OCI-LY1 (cell line): ENCODE data around the gene PRPF18.

Source experiments
- H2AFZ ChIP-seq: fragments of 200-600 bp; sonication (generic), shearing (Covaris generic); 2 replicates; pipeline ENCODE4 v1.6.0; 2014; ENCODE audit warnings: antibody characterized with exemption, mild to moderate bottlenecking, low read length
- H3F3A ChIP-seq: fragments of 200-600 bp; sonication (generic), shearing (Covaris generic); 2 replicates; pipeline ENCODE4 v1.6.0; 2014; ENCODE audit warnings: mild to moderate bottlenecking, antibody characterized with exemption, low read length, moderate library complexity; ENCODE audit not compliant: insufficient read depth
- H3K27ac ChIP-seq: fragments of 200-600 bp; sonication (generic); 2 replicates; pipeline ENCODE4 v1.5.1; 2014; ENCODE audit warnings: low read length, mixed run types, mild to moderate bottlenecking, low read depth; ENCODE audit not compliant: poor library complexity, severe bottlenecking
- H3K27me3 ChIP-seq: fragments of 200-600 bp; sonication (generic); 2 replicates; pipeline ENCODE4 v1.6.0; 2014; ENCODE audit warnings: antibody characterized with exemption, mild to moderate bottlenecking, low read length, moderate library complexity; ENCODE audit not compliant: insufficient read depth
- H3K36me3 ChIP-seq: fragments of 200-600 bp; sonication (generic); 2 replicates; pipeline ENCODE4 v1.6.1; 2014; ENCODE audit warnings: mild to moderate bottlenecking, antibody characterized with exemption, low read length, moderate library complexity, mixed read lengths; ENCODE audit not compliant: insufficient read depth
- H3K4me1 ChIP-seq: fragments of 200-600 bp; sonication (generic); 2 replicates; pipeline ENCODE4 v1.5.1; 2014; ENCODE audit warnings: mild to moderate bottlenecking, low read length, moderate library complexity; ENCODE audit not compliant: insufficient read depth, severe bottlenecking
- H3K4me2 ChIP-seq: fragments of 200-600 bp; sonication (generic), shearing (Covaris generic); 2 replicates; pipeline ENCODE4 v1.6.1; 2014; ENCODE audit warnings: low read length
- H3K4me3 ChIP-seq: fragments of 200-600 bp; sonication (generic); 2 replicates; pipeline ENCODE4 v1.5.1; 2014; ENCODE audit warnings: low read length, low read depth, mild to moderate bottlenecking, mixed read lengths; ENCODE audit not compliant: poor library complexity, severe bottlenecking
- H3K79me2 ChIP-seq: fragments of 200-600 bp; shearing (Covaris generic); 2 replicates; pipeline ENCODE4 v1.6.1; 2016; ENCODE audit warnings: mixed run types, low read length, mixed read lengths; ENCODE audit not compliant: insufficient read depth
- H3K9ac ChIP-seq: fragments of 200-600 bp; sonication (generic), shearing (Covaris generic); 2 replicates; pipeline ENCODE4 v1.6.1; 2014; ENCODE audit warnings: mild to moderate bottlenecking, low read length, mixed read lengths
- H3K9me2 ChIP-seq: fragments of 200-600 bp; sonication (generic), shearing (Covaris generic); 2 replicates; pipeline ENCODE4 v1.6.1; 2014; ENCODE audit warnings: low read depth, mild to moderate bottlenecking, low read length, mixed read lengths
- H3K9me3 ChIP-seq: fragments of 200-600 bp; shearing (Covaris generic); 2 replicates; pipeline ENCODE4 v1.6.1; 2014; ENCODE audit warnings: low read length, mixed read lengths
- H4K20me1 ChIP-seq: fragments of 200-600 bp; sonication (generic), shearing (Covaris generic); 2 replicates; pipeline ENCODE4 v1.6.0; 2016; ENCODE audit warnings: mild to moderate bottlenecking, low read length; ENCODE audit not compliant: insufficient read depth
- EZH2 ChIP-seq: fragments of 200-600 bp; sonication (generic), shearing (Covaris generic); IDR thresholded peaks from 2 replicates; pipeline ENCODE4 v1.8.0; 2017; ENCODE audit warnings: borderline replicate concordance, mixed run types, mild to moderate bottlenecking, antibody characterized with exemption, low read length, moderate library complexity, mixed read lengths
- TF ChIP-seq, protein P1 (sequence below): fragments of 200-600 bp; sonication (generic), shearing (Covaris generic); IDR thresholded peaks from 2 replicates; pipeline ENCODE4 v1.5.1; 2017; ENCODE audit warnings: mild to moderate bottlenecking, antibody characterized with exemption, low read length, moderate library complexity, mixed read lengths

PRPF18 gene

DNA sequence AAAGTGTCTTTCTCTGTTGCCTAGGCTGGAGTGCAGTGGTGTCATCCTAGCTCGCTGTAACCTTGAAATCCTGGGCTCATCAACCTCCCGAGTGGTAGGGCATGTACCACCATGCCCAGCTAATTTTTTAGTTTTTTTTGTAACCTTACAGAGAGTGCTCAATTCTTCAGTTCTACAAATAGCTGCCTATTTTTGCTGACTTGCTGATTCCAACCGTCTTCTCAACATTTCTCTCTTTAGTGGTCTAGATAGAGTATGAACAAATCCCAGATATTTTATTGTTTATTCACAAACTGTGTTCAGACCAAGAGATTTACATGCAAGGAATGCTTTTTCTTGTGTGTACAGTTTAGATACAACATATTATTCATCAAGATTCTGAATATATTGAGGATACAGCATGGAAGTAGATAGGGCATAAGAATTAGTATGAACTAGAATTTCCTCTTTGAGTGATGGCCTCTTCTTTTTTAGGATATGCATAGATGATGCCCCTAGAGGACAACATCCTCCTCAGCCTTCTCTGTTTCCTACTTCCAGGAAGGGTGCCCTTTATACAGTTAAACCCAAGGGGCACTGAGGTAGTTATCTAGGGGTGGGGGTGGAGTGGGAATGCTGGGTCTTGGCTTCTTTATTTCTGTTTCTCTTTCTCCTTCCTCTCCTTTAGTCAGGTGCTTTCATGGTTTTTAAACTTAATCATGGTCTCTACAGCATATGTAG lies 26.0 kb downstream of the PRPF18 start:
- H3K9ac ChIP-seq, result no peak overlapping the region
- no peak overlapping the region for H3K4me2 ChIP-seq
- no peaks in the 10 kb centered on the region for H3K79me2 ChIP-seq
- no peaks in the 10 kb centered on the region for H3K9me3 ChIP-seq
- no peak overlapping the region for H2AFZ ChIP-seq
- TF ChIP-seq, protein P1, sequence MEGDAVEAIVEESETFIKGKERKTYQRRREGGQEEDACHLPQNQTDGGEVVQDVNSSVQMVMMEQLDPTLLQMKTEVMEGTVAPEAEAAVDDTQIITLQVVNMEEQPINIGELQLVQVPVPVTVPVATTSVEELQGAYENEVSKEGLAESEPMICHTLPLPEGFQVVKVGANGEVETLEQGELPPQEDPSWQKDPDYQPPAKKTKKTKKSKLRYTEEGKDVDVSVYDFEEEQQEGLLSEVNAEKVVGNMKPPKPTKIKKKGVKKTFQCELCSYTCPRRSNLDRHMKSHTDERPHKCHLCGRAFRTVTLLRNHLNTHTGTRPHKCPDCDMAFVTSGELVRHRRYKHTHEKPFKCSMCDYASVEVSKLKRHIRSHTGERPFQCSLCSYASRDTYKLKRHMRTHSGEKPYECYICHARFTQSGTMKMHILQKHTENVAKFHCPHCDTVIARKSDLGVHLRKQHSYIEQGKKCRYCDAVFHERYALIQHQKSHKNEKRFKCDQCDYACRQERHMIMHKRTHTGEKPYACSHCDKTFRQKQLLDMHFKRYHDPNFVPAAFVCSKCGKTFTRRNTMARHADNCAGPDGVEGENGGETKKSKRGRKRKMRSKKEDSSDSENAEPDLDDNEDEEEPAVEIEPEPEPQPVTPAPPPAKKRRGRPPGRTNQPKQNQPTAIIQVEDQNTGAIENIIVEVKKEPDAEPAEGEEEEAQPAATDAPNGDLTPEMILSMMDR, result no peak
- TF ChIP-seq EZH2, result no peak
- no peak overlapping the region for H3K27ac ChIP-seq
- H3F3A ChIP-seq, result no peaks in the 10 kb centered on the region
- H3K4me3 ChIP-seq, result no peak overlapping the region
- H3K27me3 ChIP-seq, result no peaks in the 10 kb centered on the region
- no peaks in the 10 kb centered on the region for H3K9me2 ChIP-seq
- H3K4me1 ChIP-seq, result no peaks in the 10 kb centered on the region
- H4K20me1 ChIP-seq, result no peaks in the 10 kb centered on the region
- H3K36me3 ChIP-seq, result peaks cover 44% of the 10 kb centered on the region; the same call in 1 of the 2 replicates

GRCh38 chr10:13613519-13613918 lies 26.8 kb downstream of the PRPF18 start:
- Histone ChIP-seq H3K4me2 (no peak overlapping the region), H3K27me3 (no peaks in the 10 kb centered on the region), H3K9ac (no peak overlapping the region), H3K9me3 (no peaks in the 10 kb centered on the region), H3K9me2 (no peaks in the 10 kb centered on the region), H3K79me2 (no peaks in the 10 kb centered on the region), H3K27ac (no peak overlapping the region), H4K20me1 (no peaks in the 10 kb centered on the region), H3K36me3 (peaks cover 44% of the 10 kb centered on the region; the same call in 1 of the 2 replicates), H2AFZ (no peak overlapping the region), H3F3A (no peaks in the 10 kb centered on the region), H3K4me3 (no peak overlapping the region), H3K4me1 (no peaks in the 10 kb centered on the region)
- TF ChIP-seq, protein P1, result peak; percentile 30; the same call in 1 of the 2 replicates
- no peak for TF ChIP-seq EZH2

DNA sequence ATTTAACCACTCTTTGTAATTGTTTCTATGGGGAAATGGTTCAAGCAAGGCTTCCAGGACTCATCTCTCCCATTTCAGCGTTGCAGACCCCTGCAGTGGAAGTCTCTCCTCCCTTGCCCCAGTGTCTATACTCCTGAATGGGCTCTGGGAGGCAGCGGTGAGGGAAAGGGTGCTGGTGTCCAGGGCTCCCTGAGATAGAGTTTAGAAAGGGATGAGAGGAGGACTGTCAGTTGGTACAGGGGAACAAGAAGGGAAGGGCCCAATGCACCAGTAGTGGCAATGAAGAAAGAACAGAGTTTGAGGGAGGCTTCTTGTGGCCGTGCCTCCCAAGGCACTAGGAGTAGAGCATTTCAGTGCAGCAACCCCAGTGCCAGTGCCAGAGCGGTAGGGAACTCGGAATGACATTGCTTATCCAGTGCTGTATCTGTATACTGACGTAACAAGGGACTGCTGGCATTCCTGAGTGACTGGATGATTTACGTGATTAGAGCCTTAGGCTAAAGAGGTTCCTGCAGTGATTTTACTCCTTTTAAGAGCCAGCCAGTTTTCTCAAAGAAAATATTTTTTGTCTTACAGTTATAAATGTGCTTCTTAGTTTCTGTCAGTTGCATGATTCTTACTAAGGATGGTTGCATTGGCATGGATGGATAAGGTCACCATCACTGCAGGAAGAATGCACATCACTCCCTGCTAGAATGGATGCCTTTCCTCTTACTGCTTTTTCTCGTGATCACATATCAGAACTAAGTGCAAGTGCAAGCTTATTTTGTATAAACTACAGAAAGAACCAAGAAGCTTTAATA lies 28.0 kb downstream of the PRPF18 start:
- Histone ChIP-seq H3K9me3 (no peaks in the 10 kb centered on the region), H3K9me2 (no peaks in the 10 kb centered on the region), H3K36me3 (peaks cover 38% of the 10 kb centered on the region), H2AFZ (no peak overlapping the region), H3K79me2 (no peaks in the 10 kb centered on the region), H3K27ac (no peak overlapping the region), H3K9ac (no peak overlapping the region), H3K27me3 (no peaks in the 10 kb centered on the region), H4K20me1 (no peaks in the 10 kb centered on the region), H3K4me2 (no peak overlapping the region), H3K4me1 (no peaks in the 10 kb centered on the region), H3F3A (no peaks in the 10 kb centered on the region), H3K4me3 (no peak overlapping the region)
- TF ChIP-seq, protein P1, result no peak
- no peak for TF ChIP-seq EZH2
